ENCODE data around the gene RAX2. TPM values are rescaled to one million over a fixed set of nuclear protein-coding genes. Genes with fewer than 3 reads are reported as not detected.

RAX2 gene
- total and polyA plus RNA-seq, 2 of the 13 experiments (the other 11 are each of a cell fraction or from before 2014, with no cell fraction given): not detected

DNA sequence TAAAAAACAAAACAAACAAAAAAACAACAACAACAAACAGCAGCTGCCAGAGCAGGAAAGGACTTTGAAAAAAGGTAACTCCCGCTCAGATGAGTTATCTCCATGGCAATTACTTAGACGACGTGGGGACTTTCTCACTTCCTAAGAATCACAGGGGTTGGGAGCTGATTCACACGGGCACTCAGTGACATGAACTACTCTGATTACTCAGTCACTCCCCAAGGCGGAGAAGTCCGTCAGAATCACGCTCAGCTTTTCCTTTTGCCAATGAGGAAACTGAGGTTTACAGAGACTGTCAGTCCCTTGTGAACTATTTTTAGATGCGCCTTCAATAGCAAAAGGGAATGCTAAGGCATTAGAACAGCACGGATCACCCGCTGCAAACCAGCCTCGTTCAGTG is 46.4 kb upstream of the RAX2 start:
- no peaks in the 10 kb centered on the region for H3K9me3 ChIP-seq (ENCODE audit: low read length)
- ATAC-seq: no peak
- no peak overlapping the region for H3K9ac ChIP-seq (ENCODE audit: insufficient read depth, low read depth, low read length)
- DNase-seq (ENCODE audit: low spot score): no peak
- no peak overlapping the region for H2AFZ ChIP-seq (ENCODE audit: low read length)
- CTCF ChIA-PET (ENCODE audit: low intra/inter-chr PET ratio, low total read pairs): no interaction called here
- H4K20me1 ChIP-seq (ENCODE audit: insufficient read depth, low read length): no peaks in the 10 kb centered on the region
- H3K79me2 ChIP-seq (ENCODE audit: insufficient read depth, low read length): no peaks in the 10 kb centered on the region
- H3K4me3 ChIP-seq (replicated peaks in 1 of 3; ENCODE audit: insufficient read depth in 1 of 3, low read depth in 2 of 3, low read length in 3 of 3): no peak overlapping the region
- no peaks in the 10 kb centered on the region for H3K4me1 ChIP-seq (ENCODE audit: insufficient read depth, low read length)
- intact Hi-C loops (cut with micrococcal nuclease; ENCODE audit: unreplicated experiment): no loop called here
- 13% methylated on average over 9 of the region's 11 CpGs for WGBS (ENCODE audit: low lambda C conversion rate)
- POLR2A ChIA-PET: no interaction called here
- 0 out of 2 replicates have a peak overlapping the region, but pooled peaks have one; percentile 12 for H3K4me2 ChIP-seq (ENCODE audit: low read depth, low read length)
- in situ Hi-C loops (cut with HindIII; ENCODE audit: extremely low pct_ligation_motif_present, low pct_unique_long_range_greater_than_20kb): no loop called here
- peaks cover 5 to 62% of the 10 kb centered on the region in 2 experiments for H3K27me3 ChIP-seq (ENCODE audit: control insufficient read depth in 1 of 2, insufficient read depth in 2 of 2, low read length in 2 of 2)
- no peak overlapping the region for H3K27ac ChIP-seq (ENCODE audit: extremely low read length, insufficient read depth, low read length)
- FAIRE-seq: no peak
- no TSS peak for BruUV-seq (replicated peaks)
- H3K36me3 ChIP-seq (replicated peaks in 1 of 2; ENCODE audit: control insufficient read depth in 1 of 2, insufficient read depth in 2 of 2, low read length in 2 of 2): no peaks in the 10 kb centered on the region
- TF ChIP-seq HMG20B (CRISPR knock-in tag; conservative IDR thresholded peaks at IDR 0.05) (no peak), TSC22D2 (CRISPR knock-in tag; IDR thresholded peaks at IDR 0.05; ENCODE audit: borderline replicate concordance) (no peak), HNF4G (IDR thresholded peaks at IDR 0.05; ENCODE audit: borderline replicate concordance, low read depth, low read length) (no peak), HNF4G (CRISPR knock-in tag; IDR thresholded peaks at IDR 0.05; ENCODE audit: borderline replicate concordance, low read depth) (no peak), ZFP41 (CRISPR knock-in tag; IDR thresholded peaks at IDR 0.05; ENCODE audit: borderline replicate concordance) (no peak), ZBTB8A (CRISPR knock-in tag; IDR thresholded peaks at IDR 0.05; ENCODE audit: borderline replicate concordance, low read depth) (no peak), NCOR1 (IDR thresholded peaks at IDR 0.05; ENCODE audit: borderline replicate concordance, low read length) (no peak), HIVEP1 (CRISPR knock-in tag; IDR thresholded peaks at IDR 0.05) (no peak), STAT5B (CRISPR knock-in tag; IDR thresholded peaks at IDR 0.05) (no peak), ZC3H4 (CRISPR knock-in tag; IDR thresholded peaks at IDR 0.05; ENCODE audit: borderline replicate concordance) (no peak)
- TF ChIP-seq, protein P1, sequence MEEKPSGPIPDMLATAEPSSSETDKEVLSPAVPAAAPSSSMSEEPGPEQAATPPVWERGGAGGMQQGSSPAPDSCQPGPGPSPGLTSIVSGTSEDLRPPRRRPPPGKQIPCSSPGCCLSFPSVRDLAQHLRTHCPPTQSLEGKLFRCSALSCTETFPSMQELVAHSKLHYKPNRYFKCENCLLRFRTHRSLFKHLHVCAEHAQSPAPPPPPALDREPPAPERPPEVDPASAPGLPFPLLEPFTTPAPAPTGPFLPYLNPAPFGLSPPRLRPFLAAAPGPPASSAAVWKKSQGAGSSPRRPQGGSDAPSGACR (CRISPR knock-in tag; IDR thresholded peaks at IDR 0.05): no peak
- TF ChIP-seq, protein P2, sequence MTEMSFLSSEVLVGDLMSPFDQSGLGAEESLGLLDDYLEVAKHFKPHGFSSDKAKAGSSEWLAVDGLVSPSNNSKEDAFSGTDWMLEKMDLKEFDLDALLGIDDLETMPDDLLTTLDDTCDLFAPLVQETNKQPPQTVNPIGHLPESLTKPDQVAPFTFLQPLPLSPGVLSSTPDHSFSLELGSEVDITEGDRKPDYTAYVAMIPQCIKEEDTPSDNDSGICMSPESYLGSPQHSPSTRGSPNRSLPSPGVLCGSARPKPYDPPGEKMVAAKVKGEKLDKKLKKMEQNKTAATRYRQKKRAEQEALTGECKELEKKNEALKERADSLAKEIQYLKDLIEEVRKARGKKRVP (CRISPR knock-in tag; IDR thresholded peaks at IDR 0.05): no peak
- TF ChIP-seq, protein P3, sequence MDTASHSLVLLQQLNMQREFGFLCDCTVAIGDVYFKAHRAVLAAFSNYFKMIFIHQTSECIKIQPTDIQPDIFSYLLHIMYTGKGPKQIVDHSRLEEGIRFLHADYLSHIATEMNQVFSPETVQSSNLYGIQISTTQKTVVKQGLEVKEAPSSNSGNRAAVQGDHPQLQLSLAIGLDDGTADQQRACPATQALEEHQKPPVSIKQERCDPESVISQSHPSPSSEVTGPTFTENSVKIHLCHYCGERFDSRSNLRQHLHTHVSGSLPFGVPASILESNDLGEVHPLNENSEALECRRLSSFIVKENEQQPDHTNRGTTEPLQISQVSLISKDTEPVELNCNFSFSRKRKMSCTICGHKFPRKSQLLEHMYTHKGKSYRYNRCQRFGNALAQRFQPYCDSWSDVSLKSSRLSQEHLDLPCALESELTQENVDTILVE (CRISPR knock-in tag; IDR thresholded peaks at IDR 0.05): no peak
- TF ChIP-seq, protein P4, sequence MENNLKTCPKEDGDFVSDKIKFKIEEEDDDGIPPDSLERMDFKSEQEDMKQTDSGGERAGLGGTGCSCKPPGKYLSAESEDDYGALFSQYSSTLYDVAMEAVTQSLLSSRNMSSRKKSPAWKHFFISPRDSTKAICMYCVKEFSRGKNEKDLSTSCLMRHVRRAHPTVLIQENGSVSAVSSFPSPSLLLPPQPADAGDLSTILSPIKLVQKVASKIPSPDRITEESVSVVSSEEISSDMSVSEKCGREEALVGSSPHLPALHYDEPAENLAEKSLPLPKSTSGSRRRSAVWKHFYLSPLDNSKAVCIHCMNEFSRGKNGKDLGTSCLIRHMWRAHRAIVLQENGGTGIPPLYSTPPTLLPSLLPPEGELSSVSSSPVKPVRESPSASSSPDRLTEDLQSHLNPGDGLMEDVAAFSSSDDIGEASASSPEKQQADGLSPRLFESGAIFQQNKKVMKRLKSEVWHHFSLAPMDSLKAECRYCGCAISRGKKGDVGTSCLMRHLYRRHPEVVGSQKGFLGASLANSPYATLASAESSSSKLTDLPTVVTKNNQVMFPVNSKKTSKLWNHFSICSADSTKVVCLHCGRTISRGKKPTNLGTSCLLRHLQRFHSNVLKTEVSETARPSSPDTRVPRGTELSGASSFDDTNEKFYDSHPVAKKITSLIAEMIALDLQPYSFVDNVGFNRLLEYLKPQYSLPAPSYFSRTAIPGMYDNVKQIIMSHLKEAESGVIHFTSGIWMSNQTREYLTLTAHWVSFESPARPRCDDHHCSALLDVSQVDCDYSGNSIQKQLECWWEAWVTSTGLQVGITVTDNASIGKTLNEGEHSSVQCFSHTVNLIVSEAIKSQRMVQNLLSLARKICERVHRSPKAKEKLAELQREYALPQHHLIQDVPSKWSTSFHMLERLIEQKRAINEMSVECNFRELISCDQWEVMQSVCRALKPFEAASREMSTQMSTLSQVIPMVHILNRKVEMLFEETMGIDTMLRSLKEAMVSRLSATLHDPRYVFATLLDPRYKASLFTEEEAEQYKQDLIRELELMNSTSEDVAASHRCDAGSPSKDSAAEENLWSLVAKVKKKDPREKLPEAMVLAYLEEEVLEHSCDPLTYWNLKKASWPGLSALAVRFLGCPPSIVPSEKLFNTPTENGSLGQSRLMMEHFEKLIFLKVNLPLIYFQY (CRISPR knock-in tag; IDR thresholded peaks at IDR 0.05; ENCODE audit: borderline replicate concordance): no peak
- TF ChIP-seq, protein P5, sequence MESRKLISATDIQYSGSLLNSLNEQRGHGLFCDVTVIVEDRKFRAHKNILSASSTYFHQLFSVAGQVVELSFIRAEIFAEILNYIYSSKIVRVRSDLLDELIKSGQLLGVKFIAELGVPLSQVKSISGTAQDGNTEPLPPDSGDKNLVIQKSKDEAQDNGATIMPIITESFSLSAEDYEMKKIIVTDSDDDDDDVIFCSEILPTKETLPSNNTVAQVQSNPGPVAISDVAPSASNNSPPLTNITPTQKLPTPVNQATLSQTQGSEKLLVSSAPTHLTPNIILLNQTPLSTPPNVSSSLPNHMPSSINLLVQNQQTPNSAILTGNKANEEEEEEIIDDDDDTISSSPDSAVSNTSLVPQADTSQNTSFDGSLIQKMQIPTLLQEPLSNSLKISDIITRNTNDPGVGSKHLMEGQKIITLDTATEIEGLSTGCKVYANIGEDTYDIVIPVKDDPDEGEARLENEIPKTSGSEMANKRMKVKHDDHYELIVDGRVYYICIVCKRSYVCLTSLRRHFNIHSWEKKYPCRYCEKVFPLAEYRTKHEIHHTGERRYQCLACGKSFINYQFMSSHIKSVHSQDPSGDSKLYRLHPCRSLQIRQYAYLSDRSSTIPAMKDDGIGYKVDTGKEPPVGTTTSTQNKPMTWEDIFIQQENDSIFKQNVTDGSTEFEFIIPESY (CRISPR knock-in tag; IDR thresholded peaks at IDR 0.05): no peak
- TF ChIP-seq, protein P6, sequence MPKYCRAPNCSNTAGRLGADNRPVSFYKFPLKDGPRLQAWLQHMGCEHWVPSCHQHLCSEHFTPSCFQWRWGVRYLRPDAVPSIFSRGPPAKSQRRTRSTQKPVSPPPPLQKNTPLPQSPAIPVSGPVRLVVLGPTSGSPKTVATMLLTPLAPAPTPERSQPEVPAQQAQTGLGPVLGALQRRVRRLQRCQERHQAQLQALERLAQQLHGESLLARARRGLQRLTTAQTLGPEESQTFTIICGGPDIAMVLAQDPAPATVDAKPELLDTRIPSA (CRISPR knock-in tag; IDR thresholded peaks at IDR 0.05; ENCODE audit: borderline replicate concordance): no peak
